H1 (cell line): ENCODE results near the gene PSMF1.

Source experiments
- PHF8 ChIP-seq: fragments of 200-600 bp; sonication (generic); conservative IDR thresholded peaks from 2 replicates; pipeline ENCODE4 v1.7.1; 2012; ENCODE audit warnings: low read depth, mild to moderate bottlenecking, inconsistent platforms, low read length, moderate library complexity
- POLR2AphosphoS5 ChIP-seq: IDR thresholded peaks from 2 replicates; pipeline ENCODE4 v1.6.1; 2011; ENCODE audit warnings: low read depth, low read length

- TF ChIP-seq PHF8, result no peak
- TF ChIP-seq POLR2AphosphoS5, result no peak
These were observed 31.9 kb upstream of the PSMF1 start for GRCh38 chr20:1086277-1087213.
